ENCODE results near the gene DGLUCY. TPM values are rescaled to one million over a fixed set of nuclear protein-coding genes. Genes with fewer than 3 reads are reported as not detected.

Gene DGLUCY
- total and polyA plus RNA-seq, 2 experiments from 2014 or later: 82.7 to 90.0 TPM

GRCh38 chr14:91233936-91234790, 120.3 kb downstream of the DGLUCY start:
- DNase-seq (ENCODE audit: low read depth in 1 of 2, low spot score in 1 of 2): no peak
- Histone ChIP-seq H3K4me3 (no peak overlapping the region), H3K36me3 (no peaks in the 10 kb centered on the region), H3K27me3 (no peaks in the 10 kb centered on the region), H3K4me1 (ENCODE audit: low read depth) (no peaks in the 10 kb centered on the region), H3K27ac (no peak overlapping the region), H3K9me3 (ENCODE audit: low read depth) (no peaks in the 10 kb centered on the region)
- TF ChIP-seq CTCF (IDR thresholded peaks at IDR 0.05; ENCODE audit: low read depth, low read length): no peak

- H3K27ac ChIP-seq: no peak overlapping the region
- no peaks in the 10 kb centered on the region for H3K36me3 ChIP-seq
- no peak overlapping the region for H3K4me3 ChIP-seq
- no peaks in the 10 kb centered on the region for H3K9me3 ChIP-seq (ENCODE audit: low read depth)
- no peak for TF ChIP-seq CTCF (IDR thresholded peaks at IDR 0.05; ENCODE audit: low read depth, low read length)
- DNase-seq (ENCODE audit: low read depth in 1 of 2, low spot score in 1 of 2): no peak
- no peaks in the 10 kb centered on the region for H3K4me1 ChIP-seq (ENCODE audit: low read depth)
- no peaks in the 10 kb centered on the region for H3K27me3 ChIP-seq
Observed at GRCh38 chr14:91234791-91235114, 120.9 kb downstream of the DGLUCY start.

GRCh38 chr14:91235841-91236240, 122.0 kb downstream of the DGLUCY start:
- no peaks in the 10 kb centered on the region for H3K36me3 ChIP-seq
- H3K4me1 ChIP-seq (ENCODE audit: low read depth): no peaks in the 10 kb centered on the region
- H3K27ac ChIP-seq: no peak overlapping the region
- H3K4me3 ChIP-seq: no peak overlapping the region
- H3K27me3 ChIP-seq: no peaks in the 10 kb centered on the region
- no peak for DNase-seq (ENCODE audit: low read depth in 1 of 2, low spot score in 1 of 2)
- H3K9me3 ChIP-seq (ENCODE audit: low read depth): no peaks in the 10 kb centered on the region
- no peak for TF ChIP-seq CTCF (IDR thresholded peaks at IDR 0.05; ENCODE audit: low read depth, low read length)

- Histone ChIP-seq H3K4me3 (no peak overlapping the region), H3K9me3 (ENCODE audit: low read depth) (no peaks in the 10 kb centered on the region), H3K27ac (no peak overlapping the region), H3K4me1 (ENCODE audit: low read depth) (no peaks in the 10 kb centered on the region), H3K36me3 (no peaks in the 10 kb centered on the region), H3K27me3 (no peaks in the 10 kb centered on the region)
- no peak for TF ChIP-seq CTCF (IDR thresholded peaks at IDR 0.05; ENCODE audit: low read depth, low read length)
- peak in 1 of 2 donors; percentile 53 for DNase-seq (ENCODE audit: low read depth in 1 of 2, low spot score in 1 of 2)
Observed at GRCh38 chr14:91237219-91237618, 123.3 kb downstream of the DGLUCY start.

GRCh38 chr14:91238085-91238484, 124.2 kb downstream of the DGLUCY start:
- Histone ChIP-seq H3K4me3 (no peak overlapping the region), H3K9me3 (ENCODE audit: low read depth) (no peaks in the 10 kb centered on the region), H3K36me3 (no peaks in the 10 kb centered on the region), H3K4me1 (ENCODE audit: low read depth) (no peaks in the 10 kb centered on the region), H3K27me3 (no peaks in the 10 kb centered on the region), H3K27ac (no peak overlapping the region)
- no peak for DNase-seq (ENCODE audit: low read depth in 1 of 2, low spot score in 1 of 2)
- TF ChIP-seq CTCF (IDR thresholded peaks at IDR 0.05; ENCODE audit: low read depth, low read length): no peak
